DND-41 (cell line): Measurements from ENCODE around the gene COL15A1.

Experiments
- CTCF ChIP-seq: IDR thresholded peaks from 2 replicates; pipeline ENCODE4 v1.5.1; 2012; ENCODE audit warnings: borderline replicate concordance, low read length, moderate library complexity, mild to moderate bottlenecking; ENCODE audit not compliant: poor library complexity, severe bottlenecking; ENCODE audit errors: extremely low read depth
- EZH2 ChIP-seq: IDR thresholded peaks from 3 replicates; pipeline ENCODE4 v1.6.1; 2012; ENCODE audit warnings: borderline replicate concordance, low read depth, mild to moderate bottlenecking, moderate library complexity, low read length, inconsistent platforms; ENCODE audit not compliant: severe bottlenecking

- TF ChIP-seq EZH2 (no peak), CTCF (no peak)
Observed at GRCh38 chr9:98964201-98964600, 20.5 kb downstream of the COL15A1 start.
